Gastrocnemius medialis (tissue), 4 donors: ENCODE measurements around the gene SLC22A12. TPM values are rescaled to one million over a fixed set of nuclear protein-coding genes. Genes with fewer than 3 reads are reported as not detected.

ENCODE experiments used
- ATAC-seq, 2 donors: fragments of 150-250 bp; one replicate each; pipeline ENCODE4 v1.9.1; 2016
- DNase-seq, 2 donors: peaks; one replicate each; pipeline ENCODE4 v3.0.0-alpha.2; 2019
- H3K27ac ChIP-seq, 4 donors: fragments of 200-600 bp; sonication (generic); 1 replicate in 1 of 4; 2 replicates in 3 of 4; pipeline ENCODE4 v1.5.1; 2016 to 2018; ENCODE audit warnings: mild to moderate bottlenecking in 2 of 4, moderate library complexity in 1 of 4
- H3K27me3 ChIP-seq, 3 donors: fragments of 200-600 bp; sonication (generic) in 2 of 3; 1 replicate in 1 of 3; 2 replicates in 2 of 3; pipeline versions ENCODE4 v1.5.1 to v1.6.0; 2016 to 2019; ENCODE audit warnings: mild to moderate bottlenecking in 1 of 3, moderate library complexity in 1 of 3
- H3K36me3 ChIP-seq, 2 donors: fragments of 200-600 bp; sonication (generic) in 1 of 2; one replicate each; pipeline ENCODE4 v1.5.1; 2017 to 2018
- H3K4me1 ChIP-seq, 2 donors: fragments of 200-600 bp; sonication (generic) in 1 of 2; one replicate each; pipeline ENCODE4 v1.5.1; 2016 to 2017; ENCODE audit warnings: mild to moderate bottlenecking in 2 of 2
- H3K4me3 ChIP-seq, 4 donors: fragments of 200-600 bp; sonication (generic) in 3 of 4; 1 replicate in 1 of 4; 2 replicates in 3 of 4; pipeline ENCODE4 v1.5.1; 2016 to 2019; ENCODE audit warnings: mild to moderate bottlenecking in 2 of 4
- H3K9me3 ChIP-seq, 3 donors: fragments of 200-600 bp; sonication (generic) in 2 of 3; 1 replicate in 1 of 3; 2 replicates in 2 of 3; pipeline ENCODE4 v1.5.1; 2016 to 2019
- POLR2A ChIP-seq, 2 donors: fragments of 450-650 bp; IDR thresholded peaks; one replicate each; pipeline ENCODE4 v1.6.1; 2017; ENCODE audit warnings: antibody characterized with exemption in 2 of 2, mild to moderate bottlenecking in 2 of 2, moderate library complexity in 2 of 2
- in situ Hi-C, 4 donors: fragments of 200-750 bp; cut with MboI; loops; one replicate each; pipeline versions ENCODE4 v1.15.0 to v1.8.0; 2017; ENCODE audit warnings: low sequenced_read_pairs in 4 of 4
- intact Hi-C: fragments of 100-400 bp; cut with DNase I; formaldehyde crosslinking; loops from one replicate; pipeline ENCODE4 v1.15.1; 2023; ENCODE audit warnings: low total_unique reads
- total RNA-seq, 4 donors: library from RNA; depleted of rRNA; stranded (reverse); fragments of >200 nt; gene quantifications; one replicate each; pipeline versions ENCODE4 v1.1.0 to v1.2.3, GENCODE V29; 2016
- TF ChIP-seq, protein P1 (sequence below), 5 experiments: fragments of 450-650 bp in 3 of 5; fragments of 200-600 bp in 2 of 5; sonication (generic) in 2 of 5; IDR thresholded peaks in 4 of 5; conservative IDR thresholded peaks in 1 of 5; 1 replicate in 4 of 5; 2 replicates in 1 of 5; pipeline ENCODE4 v1.5.1; 2016 to 2019; ENCODE audit warnings: antibody characterized with exemption in 5 of 5, mild to moderate bottlenecking in 3 of 5, moderate library complexity in 3 of 5

The SLC22A12 gene
- total RNA-seq, 4 donors from 2014 or later = not detected

DNA sequence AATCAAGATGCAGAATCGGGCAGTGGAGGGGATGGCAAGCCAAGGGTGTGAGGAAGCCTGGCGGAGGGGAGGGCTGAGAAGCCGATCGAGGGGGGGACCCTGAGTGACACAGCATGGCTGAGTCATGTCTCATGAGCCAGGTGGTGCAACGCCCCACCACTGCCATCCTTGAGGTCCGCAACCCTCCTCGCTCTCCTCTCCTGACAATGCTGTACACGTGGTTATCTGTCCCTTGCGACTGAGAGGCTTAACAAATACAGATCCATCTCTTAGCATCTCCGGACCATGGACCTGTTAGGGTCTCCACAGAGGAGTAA lies 14.2 kb downstream of the SLC22A12 start:
- H3K27me3 ChIP-seq = peaks cover 2 to 5% (median 3%) of the 10 kb centered on the region in 3 donors
- no peaks in the 10 kb centered on the region for H3K9me3 ChIP-seq
- TF ChIP-seq POLR2A (IDR thresholded peaks at IDR 0.05) = no peak
- TF ChIP-seq, protein P1, sequence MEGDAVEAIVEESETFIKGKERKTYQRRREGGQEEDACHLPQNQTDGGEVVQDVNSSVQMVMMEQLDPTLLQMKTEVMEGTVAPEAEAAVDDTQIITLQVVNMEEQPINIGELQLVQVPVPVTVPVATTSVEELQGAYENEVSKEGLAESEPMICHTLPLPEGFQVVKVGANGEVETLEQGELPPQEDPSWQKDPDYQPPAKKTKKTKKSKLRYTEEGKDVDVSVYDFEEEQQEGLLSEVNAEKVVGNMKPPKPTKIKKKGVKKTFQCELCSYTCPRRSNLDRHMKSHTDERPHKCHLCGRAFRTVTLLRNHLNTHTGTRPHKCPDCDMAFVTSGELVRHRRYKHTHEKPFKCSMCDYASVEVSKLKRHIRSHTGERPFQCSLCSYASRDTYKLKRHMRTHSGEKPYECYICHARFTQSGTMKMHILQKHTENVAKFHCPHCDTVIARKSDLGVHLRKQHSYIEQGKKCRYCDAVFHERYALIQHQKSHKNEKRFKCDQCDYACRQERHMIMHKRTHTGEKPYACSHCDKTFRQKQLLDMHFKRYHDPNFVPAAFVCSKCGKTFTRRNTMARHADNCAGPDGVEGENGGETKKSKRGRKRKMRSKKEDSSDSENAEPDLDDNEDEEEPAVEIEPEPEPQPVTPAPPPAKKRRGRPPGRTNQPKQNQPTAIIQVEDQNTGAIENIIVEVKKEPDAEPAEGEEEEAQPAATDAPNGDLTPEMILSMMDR (IDR thresholded peaks at IDR 0.05 in 4 of 5, conservative IDR thresholded peaks at IDR 0.05 in 1 of 5) = no peak
- no peak overlapping the region for H3K4me3 ChIP-seq
- H3K36me3 ChIP-seq = no peaks in the 10 kb centered on the region
- no peak overlapping the region for H3K27ac ChIP-seq
- DNase-seq (no peak), ATAC-seq (no peak)
- H3K4me1 ChIP-seq = no peaks in the 10 kb centered on the region
- intact Hi-C loops (no loop called here), in situ Hi-C loops (no loop called here)

DNA sequence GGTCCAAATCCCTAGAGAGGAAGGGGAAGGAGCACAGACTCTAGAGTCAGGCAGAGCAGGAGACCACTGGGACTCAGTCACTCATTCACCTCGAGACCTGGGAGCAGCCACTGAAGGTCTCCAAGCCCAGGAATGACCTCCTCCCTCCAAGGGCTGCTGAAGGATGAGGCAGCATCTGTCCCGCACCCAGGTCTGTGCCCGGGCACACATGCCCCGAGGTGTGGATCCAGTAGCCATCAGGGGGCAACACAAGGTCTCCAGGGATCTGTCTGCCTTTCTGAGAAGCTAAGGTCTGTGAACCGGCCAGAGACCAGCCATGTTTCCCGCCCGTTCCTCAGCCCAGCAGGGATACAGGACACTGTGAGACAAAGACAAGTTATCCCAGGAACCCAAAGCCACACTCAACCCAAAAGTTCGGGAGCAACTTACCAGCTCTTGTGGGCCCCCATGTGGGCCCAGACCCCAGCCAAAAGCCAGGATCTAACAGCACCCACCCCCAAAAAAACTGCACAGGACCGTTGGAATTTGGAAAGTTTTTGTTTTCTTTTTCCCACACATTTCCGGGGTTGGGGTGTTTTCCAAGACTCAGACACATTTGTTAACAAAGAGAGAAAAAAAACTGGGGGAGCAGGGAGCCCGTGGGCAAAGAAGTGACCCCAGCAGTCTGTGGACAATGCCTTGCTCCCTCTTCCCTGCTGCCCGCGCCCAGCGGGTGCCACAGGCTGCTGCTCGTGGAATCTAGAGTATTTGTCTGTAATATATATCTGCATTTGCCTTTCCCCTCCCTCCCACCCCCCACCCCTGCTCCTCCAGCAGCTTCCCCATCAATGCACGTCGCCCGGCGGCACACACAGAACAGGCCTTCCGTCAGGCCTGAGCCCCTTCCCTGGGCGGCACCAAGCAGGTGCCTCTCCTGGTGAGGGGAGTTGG lies 14.9 kb downstream of the SLC22A12 start:
- in situ Hi-C loops = no loop called here
- H3K9me3 ChIP-seq = no peaks in the 10 kb centered on the region

DNA sequence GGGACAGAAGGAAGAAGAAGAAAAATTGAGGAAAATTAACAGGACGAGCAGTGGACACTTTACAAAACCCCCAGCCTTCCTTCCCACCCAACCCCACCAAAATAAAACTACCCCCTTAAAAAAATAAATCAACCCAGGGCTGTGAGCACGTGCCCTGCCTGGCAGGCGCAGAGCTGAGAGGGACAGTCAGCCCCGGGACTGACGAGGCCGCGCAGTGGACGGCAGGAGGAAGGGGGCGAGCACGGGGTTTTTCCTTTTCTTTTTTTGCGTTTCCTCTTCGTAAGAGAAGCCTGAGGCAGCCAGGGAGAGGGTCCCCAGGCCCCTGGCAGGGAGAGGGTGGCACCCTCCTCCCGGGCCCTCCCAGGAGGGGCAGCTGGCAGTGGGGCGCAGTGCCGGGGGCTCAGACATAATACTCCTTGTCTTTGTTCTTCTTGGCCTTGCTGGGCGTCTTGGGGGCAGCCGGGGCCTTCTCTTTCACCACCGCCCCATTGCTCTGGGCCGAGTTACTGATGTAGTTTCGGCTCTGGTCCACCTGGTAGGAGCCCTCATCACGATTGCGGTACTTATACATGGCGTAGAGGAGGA lies 15.9 kb downstream of the SLC22A12 start:
- in situ Hi-C loops = no loop called here
- no peaks in the 10 kb centered on the region for H3K36me3 ChIP-seq
- TF ChIP-seq, protein P1 (IDR thresholded peaks at IDR 0.05 in 4 of 5, conservative IDR thresholded peaks at IDR 0.05 in 1 of 5) = no peak
- no peak for TF ChIP-seq POLR2A (IDR thresholded peaks at IDR 0.05)
- DNase-seq (no peak), ATAC-seq (no peak)
- peaks cover 2 to 5% (median 3%) of the 10 kb centered on the region in 3 donors for H3K27me3 ChIP-seq
- H3K9me3 ChIP-seq = no peaks in the 10 kb centered on the region
- no peak overlapping the region for H3K27ac ChIP-seq
- H3K4me3 ChIP-seq = no peak overlapping the region
- no peaks in the 10 kb centered on the region for H3K4me1 ChIP-seq
- intact Hi-C loops = no loop called here

More for the DNA sequence above, 14.9 kb downstream of the SLC22A12 start:
- intact Hi-C loops = no loop called here
- ATAC-seq (no peak), DNase-seq (no peak)
- no peak for TF ChIP-seq POLR2A (IDR thresholded peaks at IDR 0.05)
- TF ChIP-seq, protein P1 (IDR thresholded peaks at IDR 0.05 in 4 of 5, conservative IDR thresholded peaks at IDR 0.05 in 1 of 5) = no peak
- H3K27me3 ChIP-seq = peaks cover 2 to 5% (median 3%) of the 10 kb centered on the region in 3 donors
- no peaks in the 10 kb centered on the region for H3K36me3 ChIP-seq
- no peak overlapping the region for H3K27ac ChIP-seq
- H3K4me1 ChIP-seq = no peaks in the 10 kb centered on the region
- H3K4me3 ChIP-seq = no peak overlapping the region

DNA sequence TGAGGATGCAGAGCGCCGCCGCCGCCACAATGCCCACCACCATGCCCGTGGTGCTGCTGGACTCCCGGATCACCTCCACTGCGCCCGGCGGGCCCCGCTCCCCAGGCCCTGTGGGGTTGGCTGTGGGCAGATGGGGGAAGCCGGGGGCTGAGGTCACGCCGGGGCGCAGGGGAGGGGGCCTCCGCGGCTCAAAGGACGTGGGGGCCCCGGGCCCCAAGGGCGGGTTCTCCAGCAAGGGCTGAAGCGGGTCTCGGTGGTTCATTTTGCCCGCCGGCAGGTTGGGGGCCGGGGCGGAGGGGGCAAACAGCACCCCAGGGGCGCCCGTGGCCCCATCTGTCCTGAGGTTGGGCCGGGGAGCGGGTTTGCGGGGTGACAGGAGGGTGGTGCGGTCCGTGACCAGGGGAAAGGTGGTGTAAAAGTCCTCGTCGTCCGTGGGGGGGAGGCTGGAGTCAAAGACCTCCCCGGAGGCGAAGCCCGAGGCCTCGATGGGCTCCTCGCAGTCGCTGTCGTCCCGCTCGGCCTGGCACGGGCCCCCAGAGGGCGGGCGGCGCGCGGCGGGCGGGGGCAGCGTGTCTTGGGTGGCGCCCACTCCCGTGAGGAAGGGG lies 16.5 kb downstream of the SLC22A12 start:
- Histone ChIP-seq H3K4me3 (no peak overlapping the region), H3K36me3 (no peaks in the 10 kb centered on the region), H3K27me3 (peaks cover 2 to 5% (median 3%) of the 10 kb centered on the region in 3 donors), H3K4me1 (no peaks in the 10 kb centered on the region), H3K27ac (no peak overlapping the region), H3K9me3 (no peaks in the 10 kb centered on the region)
- intact Hi-C loops = no loop called here
- in situ Hi-C loops = no loop called here
- ATAC-seq (no peak), DNase-seq (no peak)
- TF ChIP-seq, protein P1 (IDR thresholded peaks at IDR 0.05 in 4 of 5, conservative IDR thresholded peaks at IDR 0.05 in 1 of 5) = no peak
- TF ChIP-seq POLR2A (IDR thresholded peaks at IDR 0.05) = no peak
